Lung (tissue), 12 donors: ENCODE results near the gene USP32. TPM values are rescaled to one million over a fixed set of nuclear protein-coding genes. Genes with fewer than 3 reads are reported as not detected.

Experiments
- ATAC-seq: fragments of 200-7000 bp; cut with Tn5 transposase; one replicate; pipeline ENCODE4 v1.9.1; 2020; ENCODE audit warnings: moderate number of reproducible peaks; ENCODE audit not compliant: insufficient read depth, low FRiP score
- DNase-seq, 3 donors: peaks; one replicate each; pipeline ENCODE4 v3.0.0-alpha.2; 2013 to 2017
- H3K27ac ChIP-seq, 2 donors: one replicate each; pipeline ENCODE4 v1.5.1; 2013; ENCODE audit warnings: mild to moderate bottlenecking in 2 of 2, moderate library complexity in 2 of 2, control low read depth in 1 of 2, inconsistent platforms in 1 of 2, low read depth in 1 of 2, low read length in 1 of 2
- H3K27me3 ChIP-seq, 3 donors: one replicate each; pipeline ENCODE4 v1.5.1; 2013; ENCODE audit warnings: low read length in 2 of 3; ENCODE audit not compliant: control insufficient read depth in 3 of 3, insufficient read depth in 3 of 3
- H3K36me3 ChIP-seq, 4 donors: one replicate each; pipeline ENCODE4 v1.5.1; 2013; ENCODE audit warnings: low read length in 4 of 4, mild to moderate bottlenecking in 1 of 4, moderate library complexity in 1 of 4; ENCODE audit not compliant: control insufficient read depth in 4 of 4, insufficient read depth in 4 of 4
- H3K4me1 ChIP-seq, 5 donors: one replicate each; pipeline ENCODE4 v1.5.1; 2013; ENCODE audit warnings: low read length in 5 of 5, mild to moderate bottlenecking in 2 of 5, moderate library complexity in 1 of 5; ENCODE audit not compliant: control insufficient read depth in 5 of 5, insufficient read depth in 5 of 5
- H3K4me3 ChIP-seq: one replicate; pipeline ENCODE4 v1.5.1; 2013; ENCODE audit warnings: mild to moderate bottlenecking, control low read depth, moderate library complexity
- H3K9ac ChIP-seq, 2 donors: one replicate each; pipeline ENCODE4 v1.5.1; 2013; ENCODE audit warnings: low read length in 2 of 2, control low read depth in 1 of 2; ENCODE audit not compliant: insufficient read depth in 1 of 2
- H3K9me3 ChIP-seq, 4 donors: one replicate each; pipeline ENCODE4 v1.5.1; 2013; ENCODE audit warnings: low read length in 3 of 4, mild to moderate bottlenecking in 1 of 4, moderate library complexity in 1 of 4; ENCODE audit not compliant: control insufficient read depth in 4 of 4, insufficient read depth in 3 of 4
- WGBS, 2 donors: extraction: QIAGEN DNeasy Blood & Tissue Kit; methylation state at CpG; one replicate each; pipeline ENCODE4 v1.1.7; 2013; 5-methylcytosine and 5-hydroxymethylcytosine counted together
- polyA plus RNA-seq, 2 donors: library from polyadenylated mRNA; stranded (reverse); fragments of 200-250 nt; gene quantifications; one replicate each; pipeline ENCODE4 v1.2.1, GENCODE V29; 2013
- total RNA-seq, 2 donors: library from RNA; depleted of rRNA in 1 of 2; stranded (reverse); fragments of >200 nt in 1 of 2; gene quantifications; one replicate each; pipeline ENCODE4 v1.2.1, GENCODE V29; 2014 to 2021
- TF ChIP-seq, protein P1 (sequence below): IDR thresholded peaks from 2 replicates; pipeline ENCODE4 v1.5.1; 2012; ENCODE audit warnings: mild to moderate bottlenecking; ENCODE audit errors: control extremely low read depth, extremely low read depth
- donor health status: control.
- donor health status: control.
- donor health status: Bipolar disorder and iron deficiency.
- donor health status: healthy.
- donor health status: DM: yes; HTN: yes; CAD: no.

USP32 gene
- total and polyA plus RNA-seq, 4 donors: 18.2 to 96.6 (median 51.1) TPM

DNA sequence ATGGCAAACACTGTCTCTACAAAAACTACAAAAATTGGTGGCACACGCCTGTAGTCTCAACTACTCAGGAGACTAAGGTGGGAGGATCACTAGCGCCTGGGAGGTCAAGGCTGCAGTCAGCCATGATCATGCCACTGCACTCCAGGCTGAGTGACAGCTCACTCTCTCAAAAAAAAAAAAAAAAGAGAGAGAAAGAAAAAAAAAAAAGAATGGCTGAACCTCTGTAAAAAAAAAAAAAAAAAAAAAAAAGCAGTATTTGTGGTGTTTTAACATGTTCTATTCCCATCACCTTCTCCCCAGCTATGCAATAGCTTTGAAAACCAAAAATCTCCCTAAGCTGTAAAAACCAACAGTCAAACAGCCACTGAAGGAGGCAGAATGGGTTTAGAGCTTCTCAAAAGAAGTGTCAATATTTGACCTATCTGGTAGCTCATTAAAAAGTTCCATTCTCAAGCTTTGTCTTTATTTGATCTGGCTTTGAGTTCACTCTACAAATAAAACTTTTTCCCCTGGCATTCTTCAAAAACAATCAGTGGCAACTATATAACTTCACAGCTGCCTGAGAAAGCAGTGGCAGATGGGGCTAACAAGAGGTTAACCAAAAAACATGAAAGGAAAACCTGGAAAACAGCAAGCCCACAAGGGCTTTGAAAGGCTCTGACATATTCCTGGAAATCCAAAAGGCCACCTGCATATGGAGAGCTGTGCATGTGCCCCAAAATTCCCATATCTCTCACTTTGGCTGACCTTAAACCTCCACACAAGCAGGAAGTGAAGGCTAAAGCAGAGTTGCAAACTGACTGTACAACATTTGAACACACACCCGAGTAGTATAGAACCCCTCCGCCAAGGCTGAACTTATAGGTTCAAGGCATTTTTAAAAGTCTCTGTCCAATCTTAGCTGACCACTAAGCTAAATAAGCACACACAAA, 36.0 kb downstream of the USP32 start:
- WGBS, 2 donors: 80 to 89% methylated on average over 4 of the region's 4 CpGs
- Histone ChIP-seq H3K4me1 (peaks cover 0 to 8% (median 4%) of the 10 kb centered on the region in 5 donors), H3K36me3 (no peaks in the 10 kb centered on the region), H3K9ac (no peak overlapping the region), H3K27ac (no peak overlapping the region), H3K4me3 (no peak overlapping the region), H3K9me3 (no peaks in the 10 kb centered on the region), H3K27me3 (no peaks in the 10 kb centered on the region)
- DNase-seq: peak in 2 of 3 donors; percentile 22 to 45
- no peak for ATAC-seq
- TF ChIP-seq, protein P1, sequence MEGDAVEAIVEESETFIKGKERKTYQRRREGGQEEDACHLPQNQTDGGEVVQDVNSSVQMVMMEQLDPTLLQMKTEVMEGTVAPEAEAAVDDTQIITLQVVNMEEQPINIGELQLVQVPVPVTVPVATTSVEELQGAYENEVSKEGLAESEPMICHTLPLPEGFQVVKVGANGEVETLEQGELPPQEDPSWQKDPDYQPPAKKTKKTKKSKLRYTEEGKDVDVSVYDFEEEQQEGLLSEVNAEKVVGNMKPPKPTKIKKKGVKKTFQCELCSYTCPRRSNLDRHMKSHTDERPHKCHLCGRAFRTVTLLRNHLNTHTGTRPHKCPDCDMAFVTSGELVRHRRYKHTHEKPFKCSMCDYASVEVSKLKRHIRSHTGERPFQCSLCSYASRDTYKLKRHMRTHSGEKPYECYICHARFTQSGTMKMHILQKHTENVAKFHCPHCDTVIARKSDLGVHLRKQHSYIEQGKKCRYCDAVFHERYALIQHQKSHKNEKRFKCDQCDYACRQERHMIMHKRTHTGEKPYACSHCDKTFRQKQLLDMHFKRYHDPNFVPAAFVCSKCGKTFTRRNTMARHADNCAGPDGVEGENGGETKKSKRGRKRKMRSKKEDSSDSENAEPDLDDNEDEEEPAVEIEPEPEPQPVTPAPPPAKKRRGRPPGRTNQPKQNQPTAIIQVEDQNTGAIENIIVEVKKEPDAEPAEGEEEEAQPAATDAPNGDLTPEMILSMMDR: no peak

DNA sequence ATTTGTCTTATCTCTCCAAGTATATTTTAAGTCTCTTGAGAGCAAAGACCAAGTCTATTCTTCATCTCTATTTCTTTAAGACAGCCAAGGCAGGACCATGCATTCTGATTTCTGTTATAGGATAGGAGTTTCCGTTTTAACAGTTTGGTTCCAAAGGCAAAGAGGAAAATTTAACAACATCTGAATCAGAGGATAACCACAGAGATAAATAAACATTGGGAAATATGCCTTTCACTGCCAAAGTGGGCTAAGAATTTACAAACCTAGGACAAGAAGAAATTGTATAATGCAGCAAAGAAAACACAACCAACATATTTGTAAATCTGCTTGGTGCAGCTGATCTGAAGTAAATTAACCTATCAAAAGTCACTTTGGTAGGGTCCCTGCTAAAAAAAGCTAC, 37.7 kb downstream of the USP32 start:
- TF ChIP-seq, protein P1: no peak
- H3K27ac ChIP-seq: no peak overlapping the region
- no peaks in the 10 kb centered on the region for H3K9me3 ChIP-seq
- DNase-seq (peak in 2 of 3 donors; percentile 58 to 79), ATAC-seq (no peak)
- WGBS, 2 donors: 10 to 18% methylated on average over 1 of the region's 1 CpG
- H3K4me3 ChIP-seq: no peak overlapping the region
- H3K27me3 ChIP-seq: no peaks in the 10 kb centered on the region
- no peaks in the 10 kb centered on the region for H3K36me3 ChIP-seq
- H3K4me1 ChIP-seq: peaks cover 0 to 8% (median 4%) of the 10 kb centered on the region in 5 donors
- H3K9ac ChIP-seq: no peak overlapping the region

DNA sequence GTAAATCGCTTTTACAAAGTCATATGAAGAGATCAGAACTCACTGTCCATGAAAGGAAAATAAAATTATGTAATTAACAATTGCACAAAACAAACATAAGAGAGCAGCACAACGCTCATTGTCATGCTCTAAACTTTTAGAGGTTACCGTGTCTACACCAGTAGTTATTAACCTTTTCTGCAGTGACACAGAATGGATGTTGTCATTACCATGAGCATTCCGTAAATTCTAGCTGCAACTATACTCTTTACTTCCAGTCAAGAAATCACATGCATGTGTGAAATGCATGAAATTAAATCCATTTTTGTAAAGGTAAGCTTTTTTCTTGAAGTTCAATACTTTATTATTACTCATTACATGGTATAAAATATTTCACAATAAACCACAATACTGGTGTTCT, 38.2 kb downstream of the USP32 start:
- no peaks in the 10 kb centered on the region for H3K27me3 ChIP-seq
- ATAC-seq: no peak
- H3K27ac ChIP-seq: no peak overlapping the region
- WGBS, 2 donors: 69 to 70% methylated on average over 4 of the region's 4 CpGs
- TF ChIP-seq, protein P1: no peak
- H3K36me3 ChIP-seq: no peaks in the 10 kb centered on the region
- no peaks in the 10 kb centered on the region for H3K9me3 ChIP-seq
- peaks cover 0 to 8% (median 4%) of the 10 kb centered on the region in 5 donors for H3K4me1 ChIP-seq
- H3K4me3 ChIP-seq: no peak overlapping the region
- no peak for DNase-seq
- H3K9ac ChIP-seq: no peak overlapping the region
